ENCODE results near the gene CHST12.

Gene CHST12

GRCh38 chr7:2354939-2355704, 48.3 kb upstream of the CHST12 start:
- Histone ChIP-seq H3K9me2 (replicated peaks; ENCODE audit: control insufficient read depth, low read length) (no peaks in the 10 kb centered on the region), H3K4me2 (ENCODE audit: low read length) (peak overlapping the region; percentile 61), H3K27me3 (ENCODE audit: control insufficient read depth, low read length) (no peaks in the 10 kb centered on the region), H3K27ac (ENCODE audit: low read depth, low read length) (peak overlapping the region; percentile 35), H3F3A (ENCODE audit: control insufficient read depth, insufficient read depth) (peaks cover 4% of the 10 kb centered on the region; the same call in 1 of the 2 replicates), H3K36me3 (ENCODE audit: control insufficient read depth, low read length) (peaks cover 51% of the 10 kb centered on the region), H3K4me3 (ENCODE audit: low read length) (peak overlapping the region; percentile 75), H3K79me2 (ENCODE audit: control insufficient read depth, low read length) (peaks cover 70% of the 10 kb centered on the region), H4K20me1 (ENCODE audit: control insufficient read depth, insufficient read depth, low read depth, low read length) (peaks cover 43% of the 10 kb centered on the region), H3K9me3 (ENCODE audit: control insufficient read depth, insufficient read depth, low read length) (no peaks in the 10 kb centered on the region), H3K4me1 (ENCODE audit: control insufficient read depth, low read length) (peaks cover 34% of the 10 kb centered on the region)
- TF ChIP-seq CTCF (IDR thresholded peaks at IDR 0.05; ENCODE audit: low read depth, low read length, poor library complexity, severe bottlenecking) (no peak), EZH2phosphoT487 (IDR thresholded peaks at IDR 0.05; ENCODE audit: borderline replicate concordance, low read length) (no peak)

DNA sequence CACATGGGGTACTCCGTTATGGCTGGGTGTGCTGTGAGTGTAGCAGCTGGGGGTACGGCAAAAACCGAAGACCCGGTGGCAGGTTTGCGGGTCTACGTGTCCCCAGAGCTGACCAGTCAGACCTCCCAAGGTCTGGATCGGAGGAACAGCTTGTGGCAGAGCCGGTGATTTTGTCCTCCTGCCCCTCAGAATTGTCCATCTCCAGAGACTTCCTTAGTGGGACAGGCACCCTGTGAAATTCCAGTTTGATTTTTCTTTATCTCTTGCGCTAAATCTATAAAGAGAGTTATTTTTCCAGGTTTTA, 47.8 kb upstream of the CHST12 start:
- Histone ChIP-seq H3K9me3 (ENCODE audit: control insufficient read depth, insufficient read depth, low read length) (no peaks in the 10 kb centered on the region), H3K27ac (ENCODE audit: low read depth, low read length) (peak overlapping the region; percentile 35), H3K9me2 (replicated peaks; ENCODE audit: control insufficient read depth, low read length) (no peaks in the 10 kb centered on the region), H3K4me1 (ENCODE audit: control insufficient read depth, low read length) (peaks cover 34% of the 10 kb centered on the region), H3K4me3 (ENCODE audit: low read length) (peak overlapping the region; percentile 75), H3K79me2 (ENCODE audit: control insufficient read depth, low read length) (peaks cover 75% of the 10 kb centered on the region), H3K36me3 (ENCODE audit: control insufficient read depth, low read length) (peaks cover 57% of the 10 kb centered on the region), H3F3A (ENCODE audit: control insufficient read depth, insufficient read depth) (peaks cover 4% of the 10 kb centered on the region; the same call in 1 of the 2 replicates), H3K27me3 (ENCODE audit: control insufficient read depth, low read length) (no peaks in the 10 kb centered on the region), H3K4me2 (ENCODE audit: low read length) (peak overlapping the region; percentile 61), H4K20me1 (ENCODE audit: control insufficient read depth, insufficient read depth, low read depth, low read length) (peaks cover 43% of the 10 kb centered on the region)
- TF ChIP-seq CTCF (IDR thresholded peaks at IDR 0.05; ENCODE audit: low read depth, low read length, poor library complexity, severe bottlenecking) (no peak), EZH2phosphoT487 (IDR thresholded peaks at IDR 0.05; ENCODE audit: borderline replicate concordance, low read length) (no peak)

GRCh38 chr7:2357165-2357564, 46.2 kb upstream of the CHST12 start:
- Histone ChIP-seq H3K4me1 (ENCODE audit: control insufficient read depth, low read length) (peaks cover 34% of the 10 kb centered on the region), H3K9me3 (ENCODE audit: control insufficient read depth, insufficient read depth, low read length) (no peaks in the 10 kb centered on the region), H3K9me2 (replicated peaks; ENCODE audit: control insufficient read depth, low read length) (no peaks in the 10 kb centered on the region), H3K27me3 (ENCODE audit: control insufficient read depth, low read length) (no peaks in the 10 kb centered on the region), H3K79me2 (ENCODE audit: control insufficient read depth, low read length) (peaks cover 87% of the 10 kb centered on the region), H3K36me3 (ENCODE audit: control insufficient read depth, low read length) (peaks cover 67% of the 10 kb centered on the region), H3K4me2 (ENCODE audit: low read length) (peak overlapping the region; percentile 61), H3K27ac (ENCODE audit: low read depth, low read length) (no peak overlapping the region), H4K20me1 (ENCODE audit: control insufficient read depth, insufficient read depth, low read depth, low read length) (peaks cover 43% of the 10 kb centered on the region), H3K4me3 (ENCODE audit: low read length) (peak overlapping the region; percentile 75), H3F3A (ENCODE audit: control insufficient read depth, insufficient read depth) (peaks cover 4% of the 10 kb centered on the region; the same call in 1 of the 2 replicates)
- TF ChIP-seq EZH2phosphoT487 (IDR thresholded peaks at IDR 0.05; ENCODE audit: borderline replicate concordance, low read length) (no peak), CTCF (IDR thresholded peaks at IDR 0.05; ENCODE audit: low read depth, low read length, poor library complexity, severe bottlenecking) (no peak)
